CD4-positive, alpha-beta T cell (primary cell): Measurements from ENCODE around the gene PATJ. TPM values are rescaled to one million over a fixed set of nuclear protein-coding genes. Genes with fewer than 3 reads are reported as not detected.

Experiments used
- ATAC-seq: fragments of 200-7000 bp; cut with Tn5 transposase; one replicate; pipeline ENCODE4 v1.10.0; 2022; ENCODE audit warnings: mild to moderate bottlenecking; ENCODE audit not compliant: poor library complexity
- CTCF ChIA-PET: fragments of 350-600 bp; sonication (Branson Sonifier 250); formaldehyde crosslinking; loops from one replicate; lab custom pipeline; 2021; ENCODE audit warnings: antibody characterized with exemption, inconsistent platforms; lab: Charles Lee
- POLR2A ChIA-PET: fragments of 350-600 bp; sonication (Branson Sonifier 250); formaldehyde crosslinking; loops from one replicate; lab custom pipeline; 2021; ENCODE audit warnings: antibody characterized with exemption, inconsistent platforms; lab: Charles Lee
- DNase-seq, 14 experiments: peaks; one replicate each; pipeline ENCODE4 v3.0.0-alpha.2; 2013 to 2020; ENCODE audit warnings: mixed read lengths in 2 of 14
- H3K27ac ChIP-seq, 2 donors: one replicate each; pipeline versions ENCODE4 v1.5.1 to v1.7.0; 2013; ENCODE audit warnings: low read length in 2 of 2, low read depth in 1 of 2, mild to moderate bottlenecking in 1 of 2
- H3K27me3 ChIP-seq, 2 experiments: 1 replicate in 1 of 2; 2 replicates in 1 of 2; pipeline versions ENCODE4 v1.6.1 to v1.7.0; 2013; ENCODE audit warnings: low read length in 2 of 2, control low read depth in 1 of 2, mild to moderate bottlenecking in 1 of 2, moderate library complexity in 1 of 2; ENCODE audit not compliant: insufficient read depth in 2 of 2, control insufficient read depth in 1 of 2
- H3K36me3 ChIP-seq: one replicate; pipeline ENCODE4 v1.6.1; 2013; ENCODE audit warnings: low read length, control low read depth; ENCODE audit not compliant: insufficient read depth
- H3K4me1 ChIP-seq: one replicate; pipeline ENCODE4 v1.6.1; 2013; ENCODE audit warnings: low read length, control low read depth; ENCODE audit not compliant: insufficient read depth
- H3K4me3 ChIP-seq: one replicate; pipeline ENCODE4 v1.5.1; 2013; ENCODE audit warnings: mild to moderate bottlenecking, low read length, moderate library complexity
- H3K9me3 ChIP-seq, 2 experiments: 1 replicate in 1 of 2; 2 replicates in 1 of 2; pipeline versions ENCODE4 v1.6.1 to v1.7.0; 2013; ENCODE audit warnings: low read length in 2 of 2, mild to moderate bottlenecking in 2 of 2, control low read depth in 1 of 2, moderate library complexity in 1 of 2; ENCODE audit not compliant: control insufficient read depth in 1 of 2, insufficient read depth in 1 of 2
- H3K27ac Mint-ChIP-seq: one replicate; pipeline ENCODE4 v1.8.0; 2020; ENCODE audit warnings: mixed read lengths
- H3K27me3 Mint-ChIP-seq: one replicate; pipeline ENCODE4 v1.8.0; 2021; ENCODE audit warnings: mixed read lengths
- H3K36me3 Mint-ChIP-seq: one replicate; pipeline ENCODE4 v1.8.0; 2021; ENCODE audit warnings: low read depth, mixed read lengths
- H3K4me1 Mint-ChIP-seq: one replicate; pipeline ENCODE4 v1.8.0; 2021; ENCODE audit warnings: low read depth, mixed read lengths
- H3K4me3 Mint-ChIP-seq: one replicate; pipeline ENCODE4 v1.8.0; 2020; ENCODE audit warnings: mild to moderate bottlenecking, mixed read lengths
- H3K9me3 Mint-ChIP-seq: one replicate; pipeline ENCODE4 v1.8.0; 2020; ENCODE audit warnings: mixed read lengths
- CTCF ChIP-seq: fragments of 200-600 bp; IDR thresholded peaks from one replicate; pipeline ENCODE4 v1.8.0; 2022; ENCODE audit warnings: antibody characterized with exemption, mild to moderate bottlenecking
- intact Hi-C, 2 experiments: fragments of 100-400 bp; cut with DNase I in 1 of 2; cut with micrococcal nuclease in 1 of 2; formaldehyde crosslinking; loops; one replicate each; pipeline versions ENCODE4 v1.15.1 to v1.9.0; 2023 to 2025; cut with DNase I, micrococcal nuclease
- total RNA-seq, 174 experiments: library from RNA in 2 of 174; stranded (reverse) in 2 of 174; gene quantifications; one replicate each; pipeline ENCODE4 v1.2.3 and lab custom pipeline; 2021 to 2026

The PATJ gene
- total RNA-seq, 2 experiments from 2014 or later, result 50.4 to 54.1 TPM

- ATAC-seq, result no peak
- H3K36me3 ChIP-seq, result peaks cover 9% of the 10 kb centered on the region
- no peak for TF ChIP-seq CTCF
- no peak overlapping the region for H3K27ac Mint-ChIP-seq
- ChIA-PET POLR2A (no interaction called here), CTCF (no interaction called here)
- H3K9me3 ChIP-seq, result no peaks in the 10 kb centered on the region
- intact Hi-C loops, result no loop called here
- H3K4me3 Mint-ChIP-seq, result no peak overlapping the region
- H3K36me3 Mint-ChIP-seq, result peaks cover 52% of the 10 kb centered on the region
- H3K27ac ChIP-seq, result no peak overlapping the region
- H3K4me1 Mint-ChIP-seq, result no peaks in the 10 kb centered on the region
- no peak overlapping the region for H3K4me3 ChIP-seq
- no peaks in the 10 kb centered on the region for H3K27me3 ChIP-seq
- no peaks in the 10 kb centered on the region for H3K4me1 ChIP-seq
- no peak for DNase-seq
- H3K27me3 Mint-ChIP-seq, result no peaks in the 10 kb centered on the region
- no peaks in the 10 kb centered on the region for H3K9me3 Mint-ChIP-seq
Measured at GRCh38 chr1:61812916-61813315, 70.6 kb downstream of the PATJ start.

DNA sequence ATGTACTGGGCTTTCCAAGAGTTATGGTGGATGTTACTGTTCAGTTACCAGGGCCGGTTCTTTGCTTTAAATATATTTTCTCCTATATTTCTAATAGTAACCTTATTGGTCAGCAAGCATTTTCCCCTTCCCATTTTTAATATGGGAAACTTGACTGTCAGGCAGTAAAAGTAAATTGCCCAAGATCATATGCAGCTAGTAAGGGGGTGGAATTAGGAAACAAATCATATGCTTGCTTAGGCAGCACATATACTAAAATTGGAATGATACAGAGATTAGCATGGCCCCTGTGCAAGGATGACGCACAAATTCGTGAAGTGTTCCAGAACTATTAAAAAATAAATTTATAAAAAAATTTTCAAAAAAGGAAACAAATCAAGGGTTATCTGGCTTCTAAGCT lies 73.9 kb downstream of the PATJ start:
- H3K4me1 ChIP-seq, result no peaks in the 10 kb centered on the region
- ATAC-seq, result no peak

GRCh38 chr1:61818992-61819391 lies 76.7 kb downstream of the PATJ start:
- H3K4me1 ChIP-seq, result no peaks in the 10 kb centered on the region
- peaks cover 28% of the 10 kb centered on the region for H3K36me3 ChIP-seq
- H3K9me3 Mint-ChIP-seq, result no peaks in the 10 kb centered on the region
- peaks cover 71% of the 10 kb centered on the region for H3K36me3 Mint-ChIP-seq
- H3K9me3 ChIP-seq, result no peaks in the 10 kb centered on the region
- no peak overlapping the region for H3K27ac Mint-ChIP-seq
- no peaks in the 10 kb centered on the region for H3K27me3 ChIP-seq
- no peak overlapping the region for H3K27ac ChIP-seq
- no peak for ATAC-seq
- ChIA-PET CTCF (no interaction called here), POLR2A (no interaction called here)
- no peaks in the 10 kb centered on the region for H3K4me1 Mint-ChIP-seq
- H3K4me3 Mint-ChIP-seq, result no peak overlapping the region
- H3K27me3 Mint-ChIP-seq, result no peaks in the 10 kb centered on the region
- H3K4me3 ChIP-seq, result no peak overlapping the region
- no peak for TF ChIP-seq CTCF
- DNase-seq, result no peak
- intact Hi-C loops, result no loop called here

More for the DNA sequence above, 73.9 kb downstream of the PATJ start:
- Mint-ChIP-seq H3K4me3 (no peak overlapping the region), H3K4me1 (no peaks in the 10 kb centered on the region), H3K27ac (no peak overlapping the region), H3K9me3 (no peaks in the 10 kb centered on the region), H3K27me3 (no peaks in the 10 kb centered on the region), H3K36me3 (peaks cover 59% of the 10 kb centered on the region)
- no peak for DNase-seq
- Histone ChIP-seq H3K36me3 (peaks cover 12% of the 10 kb centered on the region), H3K9me3 (no peaks in the 10 kb centered on the region), H3K4me3 (no peak overlapping the region), H3K27me3 (no peaks in the 10 kb centered on the region), H3K27ac (no peak overlapping the region)
- intact Hi-C loops, result no loop called here
- CTCF ChIA-PET, result interaction anchor here (0.6 kb wide), 1 partner anchor 900 kb away, joined by 3 read pairs; no protein-coding TSS in a partner anchor
- TF ChIP-seq CTCF, result no peak
- POLR2A ChIA-PET, result no interaction called here
